22Rv1 (cell line): ENCODE results near the gene RELB.

ENCODE experiments used
- ZFX ChIP-seq: fragments of 450-650 bp; IDR thresholded peaks from 2 replicates; pipeline ENCODE4 v1.6.1; 2017; ENCODE audit warnings: antibody characterized with exemption, borderline replicate concordance
- TF ChIP-seq, protein P1 (sequence below): fragments of 450-650 bp; IDR thresholded peaks from 2 replicates; pipeline ENCODE4 v1.5.1; 2017; ENCODE audit warnings: mild to moderate bottlenecking

DNA sequence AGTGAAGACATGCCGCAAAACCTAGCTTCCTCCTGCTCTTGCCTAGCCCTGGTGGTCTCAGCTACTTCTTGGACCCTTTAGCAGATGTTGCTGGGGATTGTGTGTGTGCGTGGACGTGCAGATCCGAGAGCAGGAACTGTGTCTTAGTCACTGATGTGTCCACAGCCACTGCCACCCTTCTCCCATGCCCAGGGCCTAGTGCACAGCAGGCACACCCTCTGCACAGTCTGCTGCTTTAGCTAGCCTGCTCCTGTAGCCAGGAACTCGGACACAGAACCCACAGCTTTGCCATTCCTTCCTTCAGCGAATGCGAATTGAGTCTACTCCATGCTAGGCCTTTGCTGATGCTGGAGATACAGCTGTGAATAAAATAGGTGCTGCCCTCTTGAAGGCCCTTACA lies 43.7 kb upstream of the RELB start:
- TF ChIP-seq, protein P1, sequence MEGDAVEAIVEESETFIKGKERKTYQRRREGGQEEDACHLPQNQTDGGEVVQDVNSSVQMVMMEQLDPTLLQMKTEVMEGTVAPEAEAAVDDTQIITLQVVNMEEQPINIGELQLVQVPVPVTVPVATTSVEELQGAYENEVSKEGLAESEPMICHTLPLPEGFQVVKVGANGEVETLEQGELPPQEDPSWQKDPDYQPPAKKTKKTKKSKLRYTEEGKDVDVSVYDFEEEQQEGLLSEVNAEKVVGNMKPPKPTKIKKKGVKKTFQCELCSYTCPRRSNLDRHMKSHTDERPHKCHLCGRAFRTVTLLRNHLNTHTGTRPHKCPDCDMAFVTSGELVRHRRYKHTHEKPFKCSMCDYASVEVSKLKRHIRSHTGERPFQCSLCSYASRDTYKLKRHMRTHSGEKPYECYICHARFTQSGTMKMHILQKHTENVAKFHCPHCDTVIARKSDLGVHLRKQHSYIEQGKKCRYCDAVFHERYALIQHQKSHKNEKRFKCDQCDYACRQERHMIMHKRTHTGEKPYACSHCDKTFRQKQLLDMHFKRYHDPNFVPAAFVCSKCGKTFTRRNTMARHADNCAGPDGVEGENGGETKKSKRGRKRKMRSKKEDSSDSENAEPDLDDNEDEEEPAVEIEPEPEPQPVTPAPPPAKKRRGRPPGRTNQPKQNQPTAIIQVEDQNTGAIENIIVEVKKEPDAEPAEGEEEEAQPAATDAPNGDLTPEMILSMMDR, result no peak
- TF ChIP-seq ZFX, result no peak
